Muscle of leg (tissue), 11 donors: Measurements from ENCODE around the gene AKR1D1. TPM values are rescaled to one million over a fixed set of nuclear protein-coding genes. Genes with fewer than 3 reads are reported as not detected.

Experiments used
- DNase-seq: peaks from one replicate; pipeline ENCODE4 v3.0.0; 2013
- H3K27ac ChIP-seq: one replicate; pipeline ENCODE4 v1.5.1; 2013; ENCODE audit warnings: mild to moderate bottlenecking, low read length, control low read depth
- H3K27me3 ChIP-seq: one replicate; pipeline ENCODE4 v1.6.1; 2013; ENCODE audit warnings: low read length; ENCODE audit not compliant: control insufficient read depth, insufficient read depth
- H3K36me3 ChIP-seq: one replicate; pipeline ENCODE4 v1.6.1; 2013; ENCODE audit warnings: low read length; ENCODE audit not compliant: control insufficient read depth, insufficient read depth
- H3K4me1 ChIP-seq: one replicate; pipeline ENCODE4 v1.6.1; 2013; ENCODE audit warnings: low read length; ENCODE audit not compliant: control insufficient read depth, insufficient read depth
- H3K4me3 ChIP-seq: one replicate; pipeline ENCODE4 v1.5.1; 2013; ENCODE audit warnings: low read length, control low read depth
- H3K9me3 ChIP-seq: replicated peaks from 2 replicates; pipeline ENCODE4 v1.6.1; 2013; ENCODE audit warnings: low read depth, low read length; ENCODE audit not compliant: control insufficient read depth
- WGBS: methylation state at CpG from one replicate; pipeline ENCODE4 v1.1.5; 2013; ENCODE audit warnings: missing lambda C conversion rate; ENCODE audit not compliant: insufficient coverage; 5-methylcytosine and 5-hydroxymethylcytosine counted together
- polyA plus RNA-seq, 8 donors: library from polyadenylated mRNA; unstranded; fragments of 120-200 nt; gene quantifications; one replicate each; pipeline versions ENCODE4 v1.2.1 to v1.2.3, GENCODE V29; 2013; ENCODE audit warnings: inconsistent platforms in 1 of 8, low replicate concordance in 1 of 8; ENCODE audit not compliant: insufficient read length in 8 of 8, insufficient read depth in 1 of 8
- total RNA-seq: library from RNA; stranded (reverse); fragments of 120-200 nt; gene quantifications from one replicate; pipeline ENCODE4 v1.2.4, GENCODE V29; 2013

Gene AKR1D1
- total and polyA plus RNA-seq, 9 donors = 0.13 to 0.30 (median 0.15) TPM; not detected in 6

- no peak for DNase-seq
- Histone ChIP-seq H3K9me3 (no peaks in the 10 kb centered on the region), H3K36me3 (no peaks in the 10 kb centered on the region), H3K4me3 (no peak overlapping the region), H3K4me1 (no peaks in the 10 kb centered on the region), H3K27me3 (no peaks in the 10 kb centered on the region), H3K27ac (no peak overlapping the region)
- 67% methylated on average over 1 of the region's 1 CpG for WGBS
Observed at GRCh38 chr7:138116141-138116540, 39.9 kb downstream of the AKR1D1 start.

- no peak for DNase-seq
- no peaks in the 10 kb centered on the region for H3K4me1 ChIP-seq
- no peaks in the 10 kb centered on the region for H3K9me3 ChIP-seq
- no CpG with 5 or more reads among the region's 2 CpGs for WGBS
- H3K4me3 ChIP-seq = no peak overlapping the region
- no peaks in the 10 kb centered on the region for H3K36me3 ChIP-seq
- no peaks in the 10 kb centered on the region for H3K27me3 ChIP-seq
- H3K27ac ChIP-seq = no peak overlapping the region
Observed at GRCh38 chr7:138116892-138117291, 40.6 kb downstream of the AKR1D1 start.

DNA sequence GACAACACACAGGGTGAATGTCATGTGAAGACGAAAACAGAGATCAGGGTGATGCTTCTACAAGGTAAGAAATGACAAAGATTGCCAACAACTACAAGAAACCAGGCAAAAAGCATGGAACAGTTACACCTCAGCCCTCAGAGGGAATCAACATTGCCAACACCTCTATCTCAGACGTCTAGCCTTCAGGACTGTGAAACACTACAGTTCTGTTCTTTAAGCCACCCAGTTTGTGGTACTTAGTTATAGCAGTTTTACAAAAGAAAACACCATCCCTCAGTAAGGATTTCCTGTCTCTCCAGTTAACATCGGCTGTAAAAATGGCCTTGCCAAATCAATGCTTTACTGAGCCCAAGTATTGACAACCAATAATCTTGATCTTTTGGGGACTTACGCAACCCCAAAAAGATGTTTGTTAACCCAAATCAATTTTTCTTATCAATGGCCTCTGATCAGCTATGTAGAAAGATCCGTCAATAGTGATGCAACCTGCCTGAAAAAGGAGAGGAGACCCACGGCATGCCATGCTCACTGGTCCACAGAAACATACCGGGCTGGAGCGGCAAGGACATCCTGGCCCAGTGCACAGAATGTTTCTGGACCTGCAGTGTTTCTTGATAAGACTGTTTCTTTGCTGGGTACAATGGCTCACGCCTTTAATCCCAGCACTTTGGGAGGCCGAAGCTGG, 44.0 kb downstream of the AKR1D1 start:
- Histone ChIP-seq H3K4me1 (no peaks in the 10 kb centered on the region), H3K36me3 (no peaks in the 10 kb centered on the region), H3K27me3 (no peaks in the 10 kb centered on the region), H3K9me3 (no peaks in the 10 kb centered on the region), H3K4me3 (no peak overlapping the region), H3K27ac (no peak overlapping the region)
- DNase-seq = no peak
- 98% methylated on average over 5 of the region's 10 CpGs for WGBS

DNA sequence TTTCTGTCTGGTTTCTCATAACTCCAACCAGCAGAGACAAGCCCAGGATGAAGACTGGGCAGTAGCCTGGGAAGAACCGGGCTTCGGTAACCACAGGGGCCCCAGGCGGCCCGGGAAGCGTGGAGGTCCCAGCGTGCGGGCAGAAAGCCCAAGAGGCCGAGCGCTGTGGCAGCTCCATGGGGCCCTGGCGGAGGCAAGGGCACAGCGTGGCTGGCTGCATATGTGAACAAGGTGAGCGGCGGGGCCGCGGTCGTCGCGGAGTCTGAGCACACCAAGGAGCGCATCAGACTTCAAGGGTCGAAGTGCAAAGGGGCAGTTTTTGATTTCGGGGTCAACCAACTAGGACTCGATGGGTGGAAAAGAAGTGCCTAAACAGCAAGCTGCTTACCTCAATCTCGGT, 45.9 kb downstream of the AKR1D1 start:
- Histone ChIP-seq H3K27ac (no peak overlapping the region), H3K4me3 (no peak overlapping the region), H3K36me3 (no peaks in the 10 kb centered on the region), H3K9me3 (no peaks in the 10 kb centered on the region), H3K4me1 (no peaks in the 10 kb centered on the region), H3K27me3 (no peaks in the 10 kb centered on the region)
- 97% methylated on average over 22 of the region's 23 CpGs for WGBS
- DNase-seq = no peak

DNA sequence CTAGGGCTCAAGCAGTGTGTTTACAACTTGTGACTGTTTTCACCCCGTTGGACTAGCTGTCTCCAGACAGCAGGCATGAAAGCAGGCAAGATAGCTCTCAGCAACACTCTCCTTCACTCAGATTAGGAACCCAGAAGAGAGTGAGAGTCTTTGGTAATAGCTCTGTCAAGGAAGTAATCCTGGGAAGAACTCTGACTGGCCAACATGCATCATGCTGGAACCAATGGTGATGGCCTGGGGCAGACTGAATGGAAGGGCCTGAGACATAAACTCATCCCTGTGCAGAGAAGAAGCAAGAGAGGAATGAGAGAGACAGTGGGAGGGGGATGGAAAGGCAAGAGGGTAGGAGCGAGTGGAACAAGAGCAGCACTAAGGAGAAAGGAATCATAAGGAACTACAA, 48.9 kb downstream of the AKR1D1 start:
- Histone ChIP-seq H3K4me3 (no peak overlapping the region), H3K27me3 (no peaks in the 10 kb centered on the region), H3K9me3 (no peaks in the 10 kb centered on the region), H3K4me1 (no peaks in the 10 kb centered on the region), H3K27ac (no peak overlapping the region), H3K36me3 (no peaks in the 10 kb centered on the region)
- DNase-seq = no peak
- no CpG with 5 or more reads among the region's 2 CpGs for WGBS

- Histone ChIP-seq H3K4me3 (no peak overlapping the region), H3K36me3 (no peaks in the 10 kb centered on the region), H3K9me3 (no peaks in the 10 kb centered on the region), H3K27me3 (no peaks in the 10 kb centered on the region), H3K4me1 (no peaks in the 10 kb centered on the region), H3K27ac (no peak overlapping the region)
- WGBS = no CpG with 5 or more reads among the region's 2 CpGs
- peak; percentile 60 for DNase-seq
Observed at GRCh38 chr7:138125598-138126111, 49.4 kb downstream of the AKR1D1 start.

DNA sequence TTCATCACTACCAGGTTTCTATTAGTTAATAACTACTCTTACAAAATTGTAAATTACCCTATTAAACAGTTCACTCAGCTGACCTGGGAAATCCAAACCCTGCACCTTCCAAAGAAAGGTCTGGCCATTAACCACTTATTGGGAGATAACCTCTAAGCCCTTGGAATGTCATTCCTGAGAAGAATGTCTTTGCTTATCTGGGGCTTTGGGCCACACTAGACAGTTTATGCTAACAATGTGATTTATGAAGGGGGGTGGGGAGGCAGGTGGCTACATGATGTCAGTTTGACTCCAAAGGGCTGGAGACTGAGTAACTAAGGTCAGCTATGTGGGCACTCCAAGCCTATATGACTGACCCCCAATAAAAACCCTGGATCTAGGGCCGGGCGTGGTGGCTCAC, 50.7 kb downstream of the AKR1D1 start:
- 76% methylated on average over 2 of the region's 2 CpGs for WGBS
- DNase-seq = no peak
- H3K27me3 ChIP-seq = no peaks in the 10 kb centered on the region
- H3K36me3 ChIP-seq = no peaks in the 10 kb centered on the region
- no peaks in the 10 kb centered on the region for H3K9me3 ChIP-seq
- no peak overlapping the region for H3K27ac ChIP-seq
- H3K4me3 ChIP-seq = no peak overlapping the region
- H3K4me1 ChIP-seq = no peaks in the 10 kb centered on the region

- Histone ChIP-seq H3K4me1 (no peaks in the 10 kb centered on the region), H3K36me3 (no peaks in the 10 kb centered on the region), H3K4me3 (no peak overlapping the region), H3K27me3 (no peaks in the 10 kb centered on the region), H3K9me3 (no peaks in the 10 kb centered on the region), H3K27ac (no peak overlapping the region)
- DNase-seq = no peak
- WGBS = no CpG with 5 or more reads among the region's 2 CpGs
Observed at GRCh38 chr7:138127996-138128395, 51.7 kb downstream of the AKR1D1 start.

GRCh38 chr7:138129551-138130165, 53.4 kb downstream of the AKR1D1 start:
- no peaks in the 10 kb centered on the region for H3K4me1 ChIP-seq
- no peaks in the 10 kb centered on the region for H3K27me3 ChIP-seq
- DNase-seq = no peak
- H3K36me3 ChIP-seq = no peaks in the 10 kb centered on the region
- H3K4me3 ChIP-seq = no peak overlapping the region
- no peaks in the 10 kb centered on the region for H3K9me3 ChIP-seq
- H3K27ac ChIP-seq = no peak overlapping the region
- 100% methylated on average over 1 of the region's 3 CpGs for WGBS

DNA sequence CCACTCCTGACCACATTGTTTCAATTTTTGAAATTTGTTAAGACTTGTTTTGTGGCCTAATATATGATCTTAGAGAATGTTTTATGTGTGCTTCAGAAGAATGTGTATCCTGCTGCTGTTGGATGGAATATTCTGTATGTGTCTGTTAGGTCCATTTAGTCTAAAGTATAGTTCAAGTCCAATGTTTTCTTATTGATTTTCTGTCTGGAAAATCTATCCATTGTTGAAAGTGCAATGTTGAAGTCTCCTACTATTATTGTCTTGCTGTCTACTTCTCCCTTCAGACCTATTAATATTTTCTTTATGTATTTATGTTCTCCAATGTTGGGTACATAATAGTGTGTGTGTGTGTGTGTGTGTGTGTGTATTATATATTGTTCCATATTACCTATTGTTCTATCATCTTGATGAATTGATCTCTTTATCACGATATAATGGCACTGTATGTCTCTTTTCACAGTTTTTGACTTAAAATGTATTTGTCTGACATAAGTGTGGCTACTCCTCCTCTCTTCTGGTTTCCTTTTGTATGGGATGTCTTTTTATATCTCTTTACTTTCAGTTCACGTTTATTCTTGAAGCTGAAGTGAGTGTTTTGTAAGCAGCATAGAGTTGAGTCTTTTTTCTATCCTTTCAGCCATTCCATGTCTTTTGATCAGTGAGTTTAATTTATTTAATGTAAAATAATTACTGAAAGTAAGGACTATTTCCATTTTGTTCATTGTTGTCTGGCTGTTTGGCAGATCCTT, 61.3 kb downstream of the AKR1D1 start:
- Histone ChIP-seq H3K9me3 (no peaks in the 10 kb centered on the region), H3K27me3 (no peaks in the 10 kb centered on the region), H3K4me1 (no peaks in the 10 kb centered on the region), H3K4me3 (no peak overlapping the region), H3K27ac (no peak overlapping the region), H3K36me3 (no peaks in the 10 kb centered on the region)
- WGBS = no CpG with 5 or more reads among the region's 2 CpGs
- no peak for DNase-seq
